NB4 (cell line): ENCODE results near the gene MAPK1.
"Not testable (repeated sequence)": the region's sequence is repeated elsewhere in the genome, so short reads cannot be mapped to it uniquely, and the experiment has no call there.

ENCODE experiments used
- POLR2A ChIP-seq: IDR thresholded peaks from 2 replicates; pipeline ENCODE4 v1.6.1; 2011; ENCODE audit warnings: mild to moderate bottlenecking; ENCODE audit not compliant: insufficient read length; ENCODE audit errors: extremely low read depth
- TF ChIP-seq, protein P1 (sequence below): IDR thresholded peaks from one replicate; pipeline ENCODE4 v1.5.1; 2012; ENCODE audit warnings: low read depth, low read length

DNA sequence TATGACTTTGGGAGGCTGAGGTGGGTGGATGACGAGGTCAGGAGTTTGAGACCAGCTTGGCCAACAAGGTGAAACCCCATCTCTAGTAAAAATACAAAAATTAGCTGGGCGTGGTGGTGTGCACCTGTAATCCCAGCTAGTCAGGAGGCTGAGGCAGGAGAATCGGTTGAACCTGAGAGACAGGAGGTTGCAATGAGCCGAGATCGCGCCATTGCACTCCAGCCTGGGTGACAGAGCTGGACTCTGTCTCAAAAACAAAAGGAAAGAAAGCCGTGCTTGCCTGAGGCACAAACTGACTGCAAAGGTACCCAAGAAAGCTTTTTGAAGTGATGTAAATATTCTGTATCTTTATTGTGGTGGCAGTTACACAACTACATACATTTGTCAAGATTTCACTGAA lies 42.5 kb downstream of the MAPK1 start:
- TF ChIP-seq, protein P1, sequence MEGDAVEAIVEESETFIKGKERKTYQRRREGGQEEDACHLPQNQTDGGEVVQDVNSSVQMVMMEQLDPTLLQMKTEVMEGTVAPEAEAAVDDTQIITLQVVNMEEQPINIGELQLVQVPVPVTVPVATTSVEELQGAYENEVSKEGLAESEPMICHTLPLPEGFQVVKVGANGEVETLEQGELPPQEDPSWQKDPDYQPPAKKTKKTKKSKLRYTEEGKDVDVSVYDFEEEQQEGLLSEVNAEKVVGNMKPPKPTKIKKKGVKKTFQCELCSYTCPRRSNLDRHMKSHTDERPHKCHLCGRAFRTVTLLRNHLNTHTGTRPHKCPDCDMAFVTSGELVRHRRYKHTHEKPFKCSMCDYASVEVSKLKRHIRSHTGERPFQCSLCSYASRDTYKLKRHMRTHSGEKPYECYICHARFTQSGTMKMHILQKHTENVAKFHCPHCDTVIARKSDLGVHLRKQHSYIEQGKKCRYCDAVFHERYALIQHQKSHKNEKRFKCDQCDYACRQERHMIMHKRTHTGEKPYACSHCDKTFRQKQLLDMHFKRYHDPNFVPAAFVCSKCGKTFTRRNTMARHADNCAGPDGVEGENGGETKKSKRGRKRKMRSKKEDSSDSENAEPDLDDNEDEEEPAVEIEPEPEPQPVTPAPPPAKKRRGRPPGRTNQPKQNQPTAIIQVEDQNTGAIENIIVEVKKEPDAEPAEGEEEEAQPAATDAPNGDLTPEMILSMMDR: not testable (repeated sequence)
- TF ChIP-seq POLR2A: not testable (repeated sequence)
